Measurements from ENCODE around the gene SRSF3. TPM values are rescaled to one million over a fixed set of nuclear protein-coding genes. Genes with fewer than 3 reads are reported as not detected.
"Not testable (repeated sequence)": the region's sequence is repeated elsewhere in the genome, so short reads cannot be mapped to it uniquely, and the experiment has no call there.

SRSF3 gene
- total and polyA plus RNA-seq, 12 donors, result 28.9 to 291 (median 123) TPM

- peak overlapping the region in 3 of 5 donors; percentile 33 to 75 (median 59) for H3K27ac ChIP-seq
- 79 to 83% (median 80%) methylated on average over 7 of the region's 7 CpGs for WGBS, 4 donors
- no peak for TF ChIP-seq POLR2A (IDR thresholded peaks at IDR 0.05)
- TF ChIP-seq CTCF (IDR thresholded peaks at IDR 0.05), result peak in 3 of 6 experiments; percentile 2 to 22 (median 16)
These were observed 11.6 kb downstream of the SRSF3 start for GRCh38 chr6:36605560-36606391.

GRCh38 chr6:36607305-36607682 lies 13.1 kb downstream of the SRSF3 start:
- DNase-seq, result peak in 3 of 7 donors; percentile 23 to 63 (median 23)
- intact Hi-C loops (cut with DNase I); H3K4me3 ChIP-seq; H3K9me3 ChIP-seq (replicated peaks in 1 of 3); H3K27me3 ChIP-seq: not testable (repeated sequence)
- H3K36me3 ChIP-seq (replicated peaks in 1 of 2), result peaks cover 0 to 65% of the 10 kb centered on the region in 2 donors
- WGBS, 4 donors, result 86 to 95% (median 91%) methylated on average over 8 of the region's 8 CpGs
- H3K27ac ChIP-seq, result peak overlapping the region in 3 of 5 donors; percentile 10 to 75 (median 49)
- peaks cover 25 to 75% of the 10 kb centered on the region in 2 donors for H3K4me1 ChIP-seq (replicated peaks in 1 of 2)

More at GRCh38 chr6:36605560-36606391, 11.6 kb downstream of the SRSF3 start:
- no peaks in the 10 kb centered on the region for H3K9me3 ChIP-seq (replicated peaks in 1 of 3)
- peak in 3 of 7 donors; percentile 12 to 48 (median 17) for DNase-seq
- intact Hi-C loops (cut with DNase I), result no loop called here
- H3K36me3 ChIP-seq (replicated peaks in 1 of 2), result peaks cover 0 to 80% of the 10 kb centered on the region in 2 donors
- H3K27me3 ChIP-seq, result no peaks in the 10 kb centered on the region
- H3K4me3 ChIP-seq, result no peak overlapping the region
- H3K4me1 ChIP-seq (replicated peaks in 1 of 2), result peaks cover 25 to 90% of the 10 kb centered on the region in 2 donors

GRCh38 chr6:36607683-36608386 lies 13.7 kb downstream of the SRSF3 start:
- Histone ChIP-seq H3K27me3 (no peaks in the 10 kb centered on the region), H3K27ac (peak overlapping the region in 3 of 5 donors; percentile 28 to 75 (median 49)), H3K4me3 (no peak overlapping the region), H3K36me3 (replicated peaks in 1 of 2) (peaks cover 0 to 63% of the 10 kb centered on the region in 2 donors), H3K9me3 (replicated peaks in 1 of 3) (no peaks in the 10 kb centered on the region), H3K4me1 (replicated peaks in 1 of 2) (peaks cover 25 to 70% of the 10 kb centered on the region in 2 donors)
- 66 to 81% (median 77%) methylated on average over 10 of the region's 10 CpGs for WGBS, 4 donors
- intact Hi-C loops (cut with DNase I), result no loop called here
- no peak for TF ChIP-seq POLR2A (IDR thresholded peaks at IDR 0.05)
- TF ChIP-seq CTCF (IDR thresholded peaks at IDR 0.05), result no peak
- peak in 3 of 7 donors; percentile 13 to 51 (median 19) for DNase-seq

GRCh38 chr6:36608788-36609563 lies 14.8 kb downstream of the SRSF3 start:
- Histone ChIP-seq H3K27ac (peak overlapping the region in 2 of 5 donors; percentile 7 to 75), H3K4me1 (replicated peaks in 1 of 2) (peaks cover 25 to 58% of the 10 kb centered on the region in 2 donors), H3K36me3 (replicated peaks in 1 of 2) (peaks cover 0 to 59% of the 10 kb centered on the region in 2 donors), H3K9me3 (replicated peaks in 1 of 3) (no peaks in the 10 kb centered on the region), H3K4me3 (no peak overlapping the region), H3K27me3 (no peaks in the 10 kb centered on the region)
- intact Hi-C loops (cut with DNase I), result no loop called here
- no peak for TF ChIP-seq POLR2A (IDR thresholded peaks at IDR 0.05)
- no peak for TF ChIP-seq CTCF (IDR thresholded peaks at IDR 0.05)
- peak in 3 of 7 donors; percentile 16 to 55 (median 23) for DNase-seq
- 42 to 50% (median 46%) methylated on average over 5 of the region's 5 CpGs for WGBS, 4 donors

All from adrenal gland (tissue), 12 donors.